ENCODE data around the gene CCL13. TPM values are rescaled to one million over a fixed set of nuclear protein-coding genes. Genes with fewer than 3 reads are reported as not detected.

The CCL13 gene
- total RNA-seq, 2 experiments from 2014 or later: not detected

- POLR2A ChIA-PET: no interaction called here
- no peaks in the 10 kb centered on the region for H3K9me3 Mint-ChIP-seq
- no peak for ATAC-seq (ENCODE audit: low read depth)
- H3K27ac Mint-ChIP-seq: no peak overlapping the region
- peaks cover 11% of the 10 kb centered on the region for H3K27me3 Mint-ChIP-seq
- DNase-seq: no peak
- H3K36me3 Mint-ChIP-seq: no peaks in the 10 kb centered on the region
- no peak overlapping the region for H3K4me3 Mint-ChIP-seq
- peaks cover 21% of the 10 kb centered on the region for H3K4me1 Mint-ChIP-seq
Observed at GRCh38 chr17:34399725-34400124, 43.4 kb downstream of the CCL13 start.

GRCh38 chr17:34400301-34400931 is 44.1 kb downstream of the CCL13 start:
- ATAC-seq (ENCODE audit: low read depth) (no peak), DNase-seq (no peak)
- POLR2A ChIA-PET: no interaction called here
- Mint-ChIP-seq H3K27ac (no peak overlapping the region), H3K36me3 (no peaks in the 10 kb centered on the region), H3K27me3 (peaks cover 8% of the 10 kb centered on the region), H3K4me3 (no peak overlapping the region), H3K4me1 (peaks cover 21% of the 10 kb centered on the region), H3K9me3 (no peaks in the 10 kb centered on the region)

- Mint-ChIP-seq H3K4me1 (peaks cover 21% of the 10 kb centered on the region), H3K27me3 (peaks cover 8% of the 10 kb centered on the region), H3K4me3 (no peak overlapping the region), H3K27ac (no peak overlapping the region), H3K9me3 (no peaks in the 10 kb centered on the region), H3K36me3 (no peaks in the 10 kb centered on the region)
- ATAC-seq (ENCODE audit: low read depth): no peak
- DNase-seq: no peak
- POLR2A ChIA-PET: no interaction called here
Observed at GRCh38 chr17:34401165-34401564, 44.9 kb downstream of the CCL13 start.

GRCh38 chr17:34403006-34403405 is 46.7 kb downstream of the CCL13 start:
- DNase-seq (no peak), ATAC-seq (ENCODE audit: low read depth) (no peak)
- Mint-ChIP-seq H3K27ac (no peak overlapping the region), H3K36me3 (no peaks in the 10 kb centered on the region), H3K4me3 (no peak overlapping the region), H3K4me1 (peaks cover 17% of the 10 kb centered on the region), H3K9me3 (no peaks in the 10 kb centered on the region), H3K27me3 (no peaks in the 10 kb centered on the region)
- POLR2A ChIA-PET: no interaction called here

GRCh38 chr17:34406226-34406625 is 49.9 kb downstream of the CCL13 start:
- H3K9me3 Mint-ChIP-seq: no peaks in the 10 kb centered on the region
- H3K4me3 Mint-ChIP-seq: no peak overlapping the region
- H3K27ac Mint-ChIP-seq: no peak overlapping the region
- H3K27me3 Mint-ChIP-seq: peaks cover 18% of the 10 kb centered on the region
- POLR2A ChIA-PET: no interaction called here
- ATAC-seq (ENCODE audit: low read depth) (no peak), DNase-seq (no peak)
- peaks cover 2% of the 10 kb centered on the region for H3K4me1 Mint-ChIP-seq
- H3K36me3 Mint-ChIP-seq: no peaks in the 10 kb centered on the region

Other genes with a start within 250 kb of the CCL13 start
- 1 to 10 TPM; 6.9 to 9.4 TPM for gene CCL2, start 101.2 kb upstream of the CCL13 start, total RNA-seq
- gene CCL7, start 86.3 kb upstream of the CCL13 start, total RNA-seq: not detected
- not detected for gene CCL11, start 70.7 kb upstream of the CCL13 start, total RNA-seq
- gene CCL8, start 37.0 kb upstream of the CCL13 start, total RNA-seq: not detected
- not detected for gene CCL1, start 6.8 kb downstream of the CCL13 start, total RNA-seq
- gene TMEM132E, start 223.1 kb downstream of the CCL13 start, total RNA-seq: under 1 TPM in 1 of 2 experiments, not detected in 1; 0.06 TPM